MM.1S (cell line): ENCODE measurements around the gene HIVEP1.

ENCODE experiments used
- DNase-seq: peaks from one replicate; pipeline ENCODE4 v3.0.0-alpha.2; 2015
- H2AFZ ChIP-seq: fragments of 300-600 bp; sonication (generic); 2 replicates; pipeline ENCODE4 v1.6.0; 2016; ENCODE audit warnings: antibody characterized with exemption, low read length
- H3F3A ChIP-seq: fragments of 300-600 bp; sonication (generic); 2 replicates; pipeline ENCODE4 v1.6.1; 2016; ENCODE audit warnings: mild to moderate bottlenecking, antibody characterized with exemption, low read length, moderate library complexity, mixed read lengths; ENCODE audit not compliant: insufficient read depth
- H3K27ac ChIP-seq: fragments of 300-600 bp; sonication (generic); 2 replicates; pipeline ENCODE4 v1.5.1; 2016; ENCODE audit warnings: mild to moderate bottlenecking, low read length
- H3K27me3 ChIP-seq: fragments of 300-600 bp; sonication (generic); replicated peaks from 2 replicates; pipeline ENCODE4 v1.6.0; 2016; ENCODE audit warnings: low read length; ENCODE audit not compliant: insufficient read depth
- H3K36me3 ChIP-seq: fragments of 300-600 bp; sonication (generic); replicated peaks from 2 replicates; pipeline ENCODE4 v1.6.1; 2016; ENCODE audit warnings: mild to moderate bottlenecking, low read length, mixed read lengths; ENCODE audit not compliant: insufficient read depth
- H3K4me1 ChIP-seq: fragments of 300-600 bp; sonication (generic); 2 replicates; pipeline ENCODE4 v1.6.1; 2016; ENCODE audit warnings: low read length, mixed read lengths
- H3K4me2 ChIP-seq: fragments of 300-600 bp; sonication (generic); 2 replicates; pipeline ENCODE4 v1.6.0; 2016; ENCODE audit warnings: low read depth, low read length
- H3K4me3 ChIP-seq: fragments of 300-600 bp; sonication (generic); 2 replicates; pipeline ENCODE4 v1.5.1; 2016; ENCODE audit warnings: low read length, mixed read lengths
- H3K79me2 ChIP-seq: fragments of 300-600 bp; sonication (generic); 2 replicates; pipeline ENCODE4 v1.6.1; 2016; ENCODE audit warnings: mixed run types, low read length, mixed read lengths
- H3K9ac ChIP-seq: fragments of 300-600 bp; sonication (generic); 2 replicates; pipeline ENCODE4 v1.6.1; 2016; ENCODE audit warnings: low read length, mixed read lengths
- H3K9me2 ChIP-seq: fragments of 300-600 bp; sonication (generic); replicated peaks from 2 replicates; pipeline ENCODE4 v1.6.1; 2016; ENCODE audit warnings: mild to moderate bottlenecking, low read length, mixed read lengths; ENCODE audit not compliant: insufficient read depth
- H3K9me3 ChIP-seq: fragments of 300-600 bp; sonication (generic); replicated peaks from 2 replicates; pipeline ENCODE4 v1.6.1; 2016; ENCODE audit warnings: mild to moderate bottlenecking, low read length, mixed read lengths; ENCODE audit not compliant: insufficient read depth
- H4K20me1 ChIP-seq: fragments of 300-600 bp; sonication (generic); 2 replicates; pipeline ENCODE4 v1.6.1; 2016; ENCODE audit warnings: mild to moderate bottlenecking, low read length, moderate library complexity, mixed read lengths; ENCODE audit not compliant: insufficient read depth
- CTCF ChIP-seq: fragments of 300-600 bp; sonication (generic); IDR thresholded peaks from 2 replicates; pipeline ENCODE4 v1.5.1; 2016; ENCODE audit warnings: antibody characterized with exemption, low read length, mixed read lengths
- EZH2 ChIP-seq: fragments of 300-600 bp; sonication (generic); optimal IDR thresholded peaks from 2 replicates; pipeline ENCODE3; 2017; ENCODE audit warnings: low read depth, mild to moderate bottlenecking, antibody characterized with exemption, low read length, mixed read lengths
- EZH2phosphoT487 ChIP-seq: fragments of 300-600 bp; sonication (generic); IDR thresholded peaks from 2 replicates; pipeline ENCODE4 v1.6.1; 2018; ENCODE audit warnings: antibody characterized with exemption, low read length

The HIVEP1 gene

DNA sequence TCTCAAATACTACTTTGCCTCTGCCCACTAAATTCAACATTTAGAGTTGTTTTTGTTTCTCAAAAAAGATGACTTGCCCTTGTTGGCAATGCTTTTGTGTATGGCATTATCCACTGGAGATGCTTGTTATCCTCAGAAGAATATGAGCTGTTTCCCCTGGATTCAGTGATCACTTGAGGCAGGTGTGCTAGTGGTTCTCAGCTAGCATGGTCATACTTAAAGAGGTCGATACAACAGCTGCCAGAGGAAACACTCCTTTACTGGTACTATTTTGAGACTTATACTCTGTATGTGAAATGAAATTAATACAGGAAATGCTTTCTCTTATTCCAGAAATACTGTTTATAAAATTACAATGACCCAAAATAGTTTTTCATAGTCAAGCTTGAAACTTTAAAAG lies 122.5 kb downstream of the HIVEP1 start:
- no peaks in the 10 kb centered on the region; the same call in 1 of the 2 replicates for H3K36me3 ChIP-seq
- no peak overlapping the region for H3K4me3 ChIP-seq

GRCh38 chr6:12134991-12135390 lies 122.9 kb downstream of the HIVEP1 start:
- no peak overlapping the region for H3K4me2 ChIP-seq
- no peaks in the 10 kb centered on the region; the same call in 1 of the 2 replicates for H3K36me3 ChIP-seq
- no peaks in the 10 kb centered on the region for H3K27me3 ChIP-seq
- TF ChIP-seq EZH2 (no peak), CTCF (no peak), EZH2phosphoT487 (no peak)
- no peak overlapping the region for H3K27ac ChIP-seq
- H3K9me2 ChIP-seq: no peaks in the 10 kb centered on the region
- H4K20me1 ChIP-seq: no peaks in the 10 kb centered on the region
- no peaks in the 10 kb centered on the region for H3K79me2 ChIP-seq
- no peaks in the 10 kb centered on the region for H3K9me3 ChIP-seq
- H3K4me3 ChIP-seq: no peak overlapping the region
- H3K4me1 ChIP-seq: peaks cover 20% of the 10 kb centered on the region
- no peaks in the 10 kb centered on the region for H3F3A ChIP-seq
- no peak overlapping the region for H2AFZ ChIP-seq
- DNase-seq: no peak
- H3K9ac ChIP-seq: no peak overlapping the region

More for the DNA sequence above, 122.5 kb downstream of the HIVEP1 start:
- Histone ChIP-seq H3K27me3 (no peaks in the 10 kb centered on the region), H3K4me1 (peaks cover 20% of the 10 kb centered on the region), H3K9me3 (no peaks in the 10 kb centered on the region), H3K79me2 (no peaks in the 10 kb centered on the region), H3K9ac (no peak overlapping the region), H3K27ac (no peak overlapping the region), H3K4me2 (no peak overlapping the region), H3F3A (no peaks in the 10 kb centered on the region), H4K20me1 (no peaks in the 10 kb centered on the region), H3K9me2 (no peaks in the 10 kb centered on the region), H2AFZ (no peak overlapping the region)
- TF ChIP-seq EZH2phosphoT487 (no peak), CTCF (no peak), EZH2 (no peak)
- no peak for DNase-seq

GRCh38 chr6:12136905-12137304 lies 124.8 kb downstream of the HIVEP1 start:
- no peak overlapping the region for H3K9ac ChIP-seq
- H3K79me2 ChIP-seq: no peaks in the 10 kb centered on the region
- H3K9me3 ChIP-seq: no peaks in the 10 kb centered on the region
- no peaks in the 10 kb centered on the region for H4K20me1 ChIP-seq
- H3K36me3 ChIP-seq: no peaks in the 10 kb centered on the region; the same call in 1 of the 2 replicates
- peaks cover 18% of the 10 kb centered on the region for H3K4me1 ChIP-seq
- H3K27ac ChIP-seq: no peak overlapping the region
- no peak overlapping the region for H3K4me3 ChIP-seq
- DNase-seq: no peak
- H2AFZ ChIP-seq: no peak overlapping the region
- H3K4me2 ChIP-seq: no peak overlapping the region
- no peaks in the 10 kb centered on the region for H3K9me2 ChIP-seq
- no peaks in the 10 kb centered on the region for H3K27me3 ChIP-seq
- no peaks in the 10 kb centered on the region for H3F3A ChIP-seq
- no peak for TF ChIP-seq EZH2phosphoT487
- no peak for TF ChIP-seq EZH2
- TF ChIP-seq CTCF: no peak
